Ishikawa (cell line): ENCODE measurements around the gene KCTD16.

Experiments
- CEBPB ChIP-seq: IDR thresholded peaks from 2 replicates; pipeline ENCODE4 v1.6.1; 2012
- CREB1 ChIP-seq: IDR thresholded peaks from 2 replicates; pipeline ENCODE4 v1.6.1; 2012; ENCODE audit warnings: low read depth
- EGR1 ChIP-seq: IDR thresholded peaks from 2 replicates; pipeline ENCODE4 v1.6.1; 2012
- EP300 ChIP-seq: IDR thresholded peaks from 2 replicates; pipeline ENCODE4 v1.6.1; 2012; ENCODE audit warnings: borderline replicate concordance
- FOXM1 ChIP-seq: IDR thresholded peaks from 2 replicates; pipeline ENCODE4 v1.6.1; 2012; ENCODE audit warnings: low read depth, borderline replicate concordance
- MAX ChIP-seq: IDR thresholded peaks from 2 replicates; pipeline ENCODE4 v1.6.1; 2012
- NFIC ChIP-seq: IDR thresholded peaks from 2 replicates; pipeline ENCODE4 v1.6.1; 2012
- RAD21 ChIP-seq: IDR thresholded peaks from 2 replicates; pipeline ENCODE4 v1.6.1; 2012; ENCODE audit warnings: low read depth
- REST ChIP-seq: IDR thresholded peaks from 2 replicates; pipeline ENCODE4 v1.6.1; 2012; ENCODE audit warnings: low read depth, mild to moderate bottlenecking
- TAF1 ChIP-seq: IDR thresholded peaks from 2 replicates; pipeline ENCODE4 v1.6.1; 2012; ENCODE audit warnings: low read depth, mild to moderate bottlenecking
- TCF12 ChIP-seq: IDR thresholded peaks from 2 replicates; pipeline ENCODE4 v1.6.1; 2012; ENCODE audit warnings: low read depth
- TEAD4 ChIP-seq: IDR thresholded peaks from 2 replicates; pipeline ENCODE4 v1.6.1; 2012
- USF1 ChIP-seq: IDR thresholded peaks from 2 replicates; pipeline ENCODE4 v1.6.1; 2012
- YY1 ChIP-seq: IDR thresholded peaks from 2 replicates; pipeline ENCODE4 v1.6.1; 2012; ENCODE audit warnings: low read depth
- ZBTB7A ChIP-seq: IDR thresholded peaks from 2 replicates; pipeline ENCODE4 v1.6.1; 2012; ENCODE audit warnings: low read depth

Gene KCTD16

GRCh38 chr5:144328980-144329379 lies 158.3 kb downstream of the KCTD16 start:
- TF ChIP-seq ZBTB7A (no peak), TCF12 (no peak), MAX (no peak), TEAD4 (no peak), USF1 (no peak), FOXM1 (no peak), NFIC (no peak), CREB1 (no peak), RAD21 (no peak), EGR1 (no peak), TAF1 (no peak), EP300 (no peak), REST (no peak), YY1 (no peak), CEBPB (no peak)

- TF ChIP-seq CREB1 = no peak
- TF ChIP-seq CEBPB = no peak
- TF ChIP-seq RAD21 = no peak
- TF ChIP-seq MAX = no peak
- no peak for TF ChIP-seq TCF12
- no peak for TF ChIP-seq USF1
- no peak for TF ChIP-seq EP300
- TF ChIP-seq REST = no peak
- no peak for TF ChIP-seq ZBTB7A
- TF ChIP-seq FOXM1 = no peak
- no peak for TF ChIP-seq YY1
Measured at GRCh38 chr5:144329681-144330080, 159.0 kb downstream of the KCTD16 start.

DNA sequence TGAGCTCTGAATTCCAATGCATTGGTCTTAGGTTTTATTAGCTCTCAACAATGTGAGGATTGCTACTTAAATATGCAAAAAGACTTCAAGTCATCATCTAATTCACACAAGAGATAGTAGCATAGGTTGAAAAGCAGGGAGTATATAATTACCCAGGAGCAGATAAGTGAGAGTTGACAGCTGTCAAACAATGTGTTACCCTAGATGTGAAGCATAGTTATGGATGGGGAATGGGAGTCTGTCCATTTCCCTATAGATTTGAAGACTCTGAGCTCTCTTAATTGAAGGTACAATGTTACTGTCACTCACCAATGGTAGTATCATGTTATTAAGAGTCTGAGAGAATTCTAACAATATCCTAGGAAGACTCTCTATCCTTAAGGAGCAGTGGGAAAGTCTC lies 160.7 kb downstream of the KCTD16 start:
- TF ChIP-seq EGR1 = no peak
- no peak for TF ChIP-seq TAF1

GRCh38 chr5:144332265-144332664 lies 161.6 kb downstream of the KCTD16 start:
- TF ChIP-seq YY1 = no peak
- no peak for TF ChIP-seq ZBTB7A
- no peak for TF ChIP-seq EGR1
- TF ChIP-seq FOXM1 = no peak
- no peak for TF ChIP-seq MAX
- TF ChIP-seq RAD21 = no peak
- no peak for TF ChIP-seq CEBPB
- TF ChIP-seq TEAD4 = no peak
- no peak for TF ChIP-seq EP300
- no peak for TF ChIP-seq NFIC
- no peak for TF ChIP-seq TAF1
- no peak for TF ChIP-seq CREB1
- no peak for TF ChIP-seq USF1
- no peak for TF ChIP-seq TCF12
- TF ChIP-seq REST = no peak
